NCI-H345 treated with DMSO at 0.1 percent for 48 hours (cell line): ENCODE measurements around the gene CASZ1.

Experiments used
- DNase-seq: peaks from one replicate; lab custom pipeline; 2025; ENCODE audit not compliant: unreplicated experiment; lab: John Stamatoyannopoulos, UW

Gene CASZ1

DNA sequence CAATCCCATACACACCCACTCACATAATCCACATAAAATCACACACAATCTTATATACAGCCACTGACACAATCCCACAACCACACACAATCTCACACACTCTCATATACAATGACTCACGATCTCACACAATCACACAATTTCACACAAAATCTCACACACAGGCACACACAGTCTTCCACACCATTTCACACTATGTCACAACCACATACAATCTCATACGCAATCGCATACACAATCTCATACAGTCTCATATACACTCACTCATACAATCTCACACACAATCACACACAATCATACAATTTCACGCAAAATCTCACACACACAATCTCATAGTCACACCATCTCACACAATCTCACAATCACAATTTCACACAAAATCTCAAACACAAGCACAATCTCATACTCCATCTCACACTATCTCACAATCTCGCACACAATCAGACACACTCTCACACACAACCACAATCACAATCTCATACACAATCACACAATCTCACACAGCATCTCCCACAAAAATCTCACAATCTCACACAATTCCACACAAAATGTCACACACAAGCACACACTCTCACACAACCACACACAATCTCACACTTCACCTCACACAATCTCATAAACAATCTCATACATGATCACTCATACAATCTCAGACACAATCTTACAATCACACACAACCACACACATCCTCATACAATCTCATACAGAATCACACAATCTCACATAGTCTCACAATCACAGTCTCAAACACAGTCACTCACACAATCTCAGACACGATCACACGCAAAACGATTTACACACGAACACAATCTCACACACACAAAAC, 18.5 kb downstream of the CASZ1 start:
- DNase-seq: no peak

DNA sequence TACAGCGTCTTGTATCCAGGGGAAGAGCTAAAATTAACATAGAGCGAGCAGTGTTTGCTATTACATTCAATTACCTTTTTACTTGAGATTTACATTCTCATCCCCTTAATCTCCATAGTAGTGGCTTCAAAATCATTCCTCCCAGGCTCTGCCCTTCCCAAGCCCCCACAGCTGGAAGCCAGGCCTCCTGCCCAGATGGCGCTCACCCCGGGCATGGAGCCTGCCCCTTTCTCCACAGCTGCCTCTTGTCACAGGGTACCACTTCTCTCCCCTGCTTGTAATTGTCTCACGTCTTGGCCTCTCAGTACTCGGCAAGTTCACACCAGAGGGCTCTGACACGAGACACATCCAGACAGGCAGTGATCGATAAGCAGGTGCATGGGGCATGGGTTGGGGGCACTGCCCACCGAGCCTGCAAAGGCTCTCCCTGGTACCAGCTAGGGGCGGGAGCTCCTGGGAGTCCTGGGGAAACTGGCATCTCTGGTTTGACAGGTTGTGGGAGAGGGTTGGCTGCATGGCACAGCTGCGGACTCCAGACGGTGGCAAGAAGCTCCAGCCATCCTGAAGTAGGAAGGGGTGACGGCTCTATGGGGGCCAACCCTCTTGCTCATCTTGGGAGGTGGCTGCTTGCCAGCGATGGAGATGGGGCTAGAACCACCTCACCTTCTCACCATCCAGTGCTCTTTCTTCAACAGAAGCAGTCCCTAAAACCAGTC, 20.1 kb downstream of the CASZ1 start:
- DNase-seq: no peak

DNA sequence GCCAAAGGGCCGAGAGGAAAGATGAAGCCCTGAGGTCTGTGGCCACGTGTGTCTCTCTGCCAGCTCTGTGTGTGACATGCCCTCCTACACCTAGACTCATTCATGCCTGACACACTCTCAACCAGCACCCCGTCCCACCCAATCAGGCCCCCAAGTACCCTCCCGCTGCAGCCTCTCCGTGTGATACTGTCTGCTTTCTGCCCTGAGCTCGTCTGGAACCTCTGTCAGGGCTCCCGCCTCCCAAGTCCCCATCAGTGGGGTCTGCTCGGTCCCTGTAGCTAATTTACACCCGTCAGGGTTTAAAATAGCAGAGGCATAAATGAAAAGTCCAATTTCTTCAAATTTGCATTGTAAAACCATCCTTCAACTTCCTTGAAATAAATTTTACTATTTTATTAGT, 20.7 kb downstream of the CASZ1 start:
- DNase-seq: no peak

DNA sequence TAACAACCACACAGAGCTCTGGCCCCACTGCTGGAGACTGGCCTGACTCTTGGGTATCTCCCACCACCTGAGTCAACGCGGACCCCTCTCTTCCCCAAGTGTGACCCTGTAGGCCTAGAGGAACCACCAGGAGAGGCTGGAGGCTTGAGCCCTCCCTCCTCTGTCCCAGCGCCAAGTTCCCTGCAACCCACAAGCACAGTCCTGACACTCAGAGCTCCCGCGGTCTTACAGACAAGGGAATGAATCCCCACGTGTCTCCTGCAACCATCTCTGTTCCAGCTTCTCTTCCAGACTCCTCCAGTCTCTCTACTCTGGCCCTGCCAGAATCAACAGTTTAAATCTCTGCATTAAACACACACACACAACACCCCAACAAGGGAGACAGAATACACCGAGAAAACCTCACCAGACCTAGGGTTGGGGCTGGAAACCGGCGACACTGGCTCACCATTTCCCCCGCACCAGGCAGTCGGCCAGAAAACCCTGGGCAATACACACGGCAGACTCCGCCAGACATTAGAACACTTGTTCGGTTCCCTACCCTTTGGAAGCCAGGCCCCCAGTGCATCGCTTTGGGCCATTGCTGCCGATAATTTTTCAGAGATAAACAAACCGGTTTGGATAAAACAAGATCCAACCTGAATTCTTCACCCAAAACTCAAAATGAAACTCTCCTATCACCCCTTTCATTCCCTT, 21.7 kb downstream of the CASZ1 start:
- DNase-seq: no peak

DNA sequence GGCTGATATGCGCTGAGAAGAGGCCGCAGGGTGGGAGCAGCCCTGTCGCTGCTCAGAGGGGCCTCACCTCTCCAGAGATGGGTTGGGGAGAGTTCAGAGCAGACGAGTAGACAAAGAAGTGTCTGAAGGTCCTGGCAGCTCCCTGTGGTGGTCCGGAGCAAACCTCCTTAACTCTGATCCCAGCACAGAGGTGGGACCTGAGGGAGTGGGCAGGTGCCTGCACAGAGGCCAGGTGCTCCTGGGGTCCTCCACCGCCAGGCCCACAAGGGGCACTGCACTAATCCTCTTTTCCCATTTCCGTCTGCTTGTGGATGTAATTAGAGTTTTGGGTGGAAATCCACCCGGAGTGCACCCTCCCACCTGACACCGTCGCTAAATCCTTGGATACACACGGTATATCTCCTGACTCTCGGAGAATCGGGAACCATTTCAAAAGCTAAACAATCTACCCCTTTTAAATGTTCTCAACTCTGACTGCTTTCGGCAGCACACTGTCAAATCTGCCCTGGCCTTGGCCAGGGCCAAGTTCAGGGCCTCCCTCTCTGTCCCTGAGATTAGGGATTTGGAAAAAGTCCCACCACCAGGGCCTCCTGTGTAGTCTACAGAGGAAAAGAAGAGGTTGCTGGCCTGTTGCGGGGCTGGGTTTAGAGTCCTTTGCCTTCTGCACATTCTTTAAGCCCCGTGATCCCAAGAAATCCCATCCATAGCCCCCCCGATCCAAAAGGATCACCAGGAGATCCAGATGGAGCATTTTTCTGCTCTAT, 22.4 kb downstream of the CASZ1 start:
- no peak for DNase-seq

DNA sequence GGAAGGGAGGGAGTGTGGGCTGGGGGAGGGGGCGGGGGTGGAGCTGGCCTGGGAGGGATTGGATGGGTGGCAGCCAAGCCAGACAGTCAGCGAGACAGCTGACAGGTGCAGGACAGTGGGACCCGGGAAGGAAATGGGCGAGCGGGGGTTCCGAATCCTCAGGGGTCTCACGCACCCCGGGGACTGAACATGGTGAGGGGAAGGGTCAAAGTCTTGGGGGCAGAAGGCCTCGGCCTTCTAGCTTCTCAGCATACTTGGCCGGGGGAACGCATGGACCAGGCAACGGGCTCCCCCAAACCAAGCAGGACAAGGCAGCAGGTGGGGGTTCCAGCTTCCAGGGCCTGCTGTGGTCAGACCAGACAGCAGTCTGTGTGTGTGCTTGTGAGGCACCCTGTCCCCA, 23.1 kb downstream of the CASZ1 start:
- no peak for DNase-seq

DNA sequence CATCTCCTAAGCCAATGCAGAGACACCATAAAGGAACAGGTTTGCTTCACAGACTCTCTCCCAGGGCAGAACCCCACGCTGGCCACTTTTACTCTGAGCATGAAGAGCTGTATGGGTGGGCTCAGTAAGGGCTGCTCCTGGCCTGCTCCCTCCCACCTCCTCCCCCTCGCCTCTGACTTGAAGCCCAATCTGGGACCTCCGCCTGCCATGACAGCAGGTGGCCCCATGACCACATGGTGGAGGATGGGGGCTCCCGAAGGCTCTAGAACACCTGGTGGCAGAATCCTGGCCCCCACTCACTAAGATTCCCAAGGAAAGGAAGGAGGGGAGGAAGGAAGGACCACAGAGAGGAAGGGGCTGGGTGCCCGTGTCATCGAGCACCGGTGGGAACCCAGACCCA, 23.7 kb downstream of the CASZ1 start:
- no peak for DNase-seq

DNA sequence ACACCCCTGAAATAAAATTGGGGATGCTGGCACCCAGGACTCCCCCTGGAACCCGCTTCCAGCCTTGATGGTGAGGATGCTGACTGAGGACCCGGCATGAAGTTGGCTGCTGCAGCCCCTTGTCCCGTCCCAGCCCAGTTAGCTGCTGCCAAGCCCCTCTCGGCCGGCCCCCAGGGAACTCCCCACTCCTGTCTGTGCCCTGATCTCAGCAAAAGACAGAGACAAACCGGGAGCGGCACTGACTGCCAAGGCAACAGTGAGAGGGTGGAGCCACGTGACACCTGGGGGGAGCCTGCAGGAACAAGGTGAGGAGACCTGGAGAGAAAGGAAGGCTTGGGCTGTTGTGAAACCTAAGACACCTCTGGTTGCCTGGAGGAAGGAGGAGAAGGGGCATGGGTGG, 24.7 kb downstream of the CASZ1 start:
- DNase-seq: no peak

DNA sequence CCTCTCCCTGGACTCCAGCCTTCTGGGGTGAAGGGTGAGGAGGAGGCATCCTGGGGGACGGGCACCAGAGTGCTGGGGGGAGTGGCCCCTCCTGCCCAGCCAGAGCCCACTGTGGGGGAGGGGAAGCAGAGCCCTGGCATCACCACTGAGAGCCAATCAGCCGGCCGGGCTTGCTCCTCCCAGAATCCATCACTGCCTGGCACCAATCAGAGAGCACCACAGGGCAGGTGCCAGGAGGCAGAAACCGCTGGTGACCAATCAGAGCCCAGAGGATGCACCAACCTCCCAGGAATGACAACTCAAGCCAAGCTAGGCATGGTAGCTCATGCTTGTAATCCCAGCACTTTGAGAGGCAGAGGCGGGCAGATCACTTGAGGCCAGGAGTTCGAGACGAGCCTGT, 27.9 kb downstream of the CASZ1 start:
- DNase-seq: no peak

DNA sequence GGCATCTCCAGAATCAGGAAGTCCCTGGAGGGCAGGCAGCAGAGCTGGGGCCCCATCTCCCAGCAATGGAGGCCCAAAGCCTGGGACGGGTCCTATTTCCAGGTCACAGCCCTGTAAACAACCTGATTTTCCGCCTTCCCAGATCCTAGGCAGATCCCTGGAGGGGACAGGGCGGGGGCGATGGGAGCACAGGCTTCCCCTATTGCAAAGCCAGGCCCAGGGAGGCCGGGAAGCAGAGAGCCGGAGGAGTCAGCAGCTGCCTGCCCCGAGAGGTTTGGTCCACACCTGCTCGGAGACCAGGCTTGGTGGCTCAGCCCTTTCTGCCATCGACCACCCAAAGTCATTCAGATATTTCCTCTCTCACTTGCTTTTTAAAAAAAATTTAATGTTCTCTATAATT, 29.2 kb downstream of the CASZ1 start:
- no peak for DNase-seq

DNA sequence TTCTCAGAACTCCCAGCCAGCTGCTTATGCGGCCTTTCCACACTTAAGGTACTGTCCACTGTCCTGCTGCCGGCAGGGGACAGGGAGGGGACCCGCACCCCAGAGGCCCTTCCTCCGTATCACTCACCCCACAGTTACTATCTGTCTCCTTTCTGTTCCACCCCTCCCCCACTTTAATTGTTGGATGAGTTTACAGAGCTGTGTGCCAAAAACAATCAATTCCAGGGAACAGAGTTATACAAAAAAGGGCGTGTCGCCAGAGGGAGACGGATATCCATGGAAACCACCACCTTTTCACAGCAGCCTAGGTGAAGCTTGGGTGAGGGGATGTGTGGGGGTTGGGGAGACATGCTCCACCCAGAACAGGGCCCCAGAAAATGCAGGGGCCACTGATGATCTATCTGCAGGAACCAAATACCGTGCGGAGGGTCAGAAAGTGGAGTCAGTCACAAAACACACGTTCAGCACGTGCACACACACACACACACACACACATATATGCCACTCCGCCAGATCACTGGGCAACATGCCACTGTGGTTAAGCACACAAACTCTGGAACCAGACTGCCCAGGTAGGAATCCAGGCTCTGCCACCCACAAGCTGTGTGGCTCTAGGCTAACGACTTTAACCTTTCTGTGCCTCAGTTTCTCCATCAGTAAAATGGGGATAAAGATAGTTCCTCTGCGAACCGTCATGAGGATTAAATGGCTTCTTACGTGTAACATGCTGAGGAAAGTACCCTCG, 30.5 kb downstream of the CASZ1 start:
- DNase-seq: no peak

DNA sequence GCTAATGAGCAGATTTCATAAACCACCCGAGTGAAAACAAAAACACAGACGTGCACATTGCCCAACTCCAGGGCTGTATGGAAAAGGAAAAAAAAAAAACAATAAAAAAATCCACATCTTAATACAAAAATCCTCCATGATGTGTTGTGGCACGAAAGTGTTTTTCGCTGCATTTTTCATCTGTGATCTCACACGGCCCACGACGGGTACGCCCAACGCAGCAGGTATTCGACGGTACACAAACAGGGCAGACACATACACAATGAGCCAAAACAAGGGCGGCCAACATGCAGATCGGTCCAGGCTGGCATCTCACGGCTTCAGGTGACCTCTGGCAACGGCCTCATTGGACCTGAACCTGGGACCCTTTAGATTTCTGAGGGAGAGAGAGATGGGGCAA, 31.1 kb downstream of the CASZ1 start:
- DNase-seq: no peak

DNA sequence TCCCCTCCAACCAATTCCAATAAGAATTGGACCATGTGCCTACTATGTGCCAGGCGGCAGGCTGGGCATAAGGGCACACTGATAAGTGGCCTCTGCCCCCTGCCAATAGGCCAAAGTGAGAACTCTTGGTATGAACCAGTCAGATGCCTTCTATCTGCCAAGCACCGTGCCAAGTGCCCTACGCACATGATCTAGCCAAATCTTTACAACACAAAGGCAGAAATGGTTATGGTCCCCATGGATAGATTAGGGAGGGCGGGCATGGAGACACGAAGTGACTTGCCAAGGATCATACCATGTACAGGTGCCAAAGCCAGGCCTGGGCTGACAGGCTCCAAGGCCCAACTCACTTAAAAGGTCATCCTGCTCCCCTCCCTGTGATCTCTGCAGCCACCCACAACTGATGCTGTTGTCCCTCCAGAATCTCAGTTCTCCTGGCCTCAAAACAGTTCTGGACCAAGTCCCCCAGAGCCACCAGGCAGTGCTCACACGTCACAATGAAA, 32.1 kb downstream of the CASZ1 start:
- no peak for DNase-seq

DNA sequence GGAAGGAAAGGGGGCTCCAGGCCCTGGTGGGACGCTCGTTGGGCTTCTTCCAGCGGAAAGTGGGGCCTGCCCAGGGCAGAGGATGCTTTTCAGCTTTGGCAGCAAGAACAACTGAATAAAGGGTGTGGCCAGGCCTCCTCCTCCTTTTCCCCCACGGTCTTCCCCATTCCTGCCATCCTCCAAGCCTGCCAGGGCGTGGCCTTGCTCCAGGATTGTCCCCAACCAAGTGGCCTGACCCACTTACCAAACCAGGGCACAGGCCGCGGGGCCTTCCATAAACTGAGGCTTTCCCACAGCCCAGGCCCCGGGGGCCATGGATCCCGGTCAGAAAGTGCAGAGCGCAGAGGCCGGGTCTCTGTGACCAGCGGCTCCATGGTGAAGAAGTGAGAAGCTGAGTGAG, 33.6 kb downstream of the CASZ1 start:
- DNase-seq: no peak

DNA sequence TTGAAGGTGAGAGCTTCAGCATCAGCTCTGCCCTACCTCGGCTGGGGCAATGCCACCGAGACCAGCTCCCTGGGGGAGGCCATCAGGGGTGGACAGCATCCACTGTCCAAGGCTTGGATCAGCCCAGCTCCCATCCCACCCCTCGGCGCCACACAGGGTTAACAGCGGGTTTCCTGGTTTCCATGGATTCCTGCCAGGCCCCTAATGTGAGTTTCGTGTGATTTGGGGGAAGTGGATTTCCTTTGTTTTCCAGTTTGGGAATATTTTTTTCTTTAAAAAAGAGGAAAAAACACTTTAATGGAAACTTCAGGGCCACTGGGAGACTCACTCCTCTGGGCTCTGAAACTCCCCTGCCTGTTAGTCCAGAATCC, 34.3 kb downstream of the CASZ1 start:
- no peak for DNase-seq

DNA sequence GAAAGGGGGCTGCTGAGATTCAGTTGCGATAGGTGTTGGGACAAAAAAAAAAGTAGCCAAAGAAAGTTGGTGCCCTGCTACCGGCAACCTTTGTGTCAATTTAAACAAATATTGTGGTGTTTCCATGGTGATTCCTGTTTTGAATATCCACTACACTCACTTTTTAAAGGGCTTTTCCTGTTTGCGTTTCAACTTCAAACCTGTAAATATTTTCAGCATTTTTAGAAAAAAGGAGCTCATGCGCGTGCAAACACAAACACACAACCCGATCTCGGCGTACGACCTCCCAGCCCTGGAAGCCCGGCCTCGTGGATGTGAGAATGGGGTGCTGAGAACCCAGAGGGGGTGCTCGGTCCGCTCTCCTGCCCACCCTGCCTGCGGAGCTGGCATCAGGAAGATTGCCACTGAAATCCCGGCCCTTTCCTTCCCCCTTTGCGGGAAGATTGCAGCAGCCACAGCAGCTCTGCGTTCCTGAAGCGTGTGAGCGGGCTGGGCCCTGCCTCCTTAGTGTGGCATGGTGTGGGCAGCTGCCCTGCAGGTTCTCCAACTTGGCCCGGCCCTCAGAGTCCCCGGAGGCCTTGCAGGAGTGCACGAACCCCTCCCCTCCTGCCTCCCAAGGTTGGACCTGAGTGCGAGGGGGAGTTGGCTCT, 34.8 kb downstream of the CASZ1 start:
- DNase-seq: no peak

DNA sequence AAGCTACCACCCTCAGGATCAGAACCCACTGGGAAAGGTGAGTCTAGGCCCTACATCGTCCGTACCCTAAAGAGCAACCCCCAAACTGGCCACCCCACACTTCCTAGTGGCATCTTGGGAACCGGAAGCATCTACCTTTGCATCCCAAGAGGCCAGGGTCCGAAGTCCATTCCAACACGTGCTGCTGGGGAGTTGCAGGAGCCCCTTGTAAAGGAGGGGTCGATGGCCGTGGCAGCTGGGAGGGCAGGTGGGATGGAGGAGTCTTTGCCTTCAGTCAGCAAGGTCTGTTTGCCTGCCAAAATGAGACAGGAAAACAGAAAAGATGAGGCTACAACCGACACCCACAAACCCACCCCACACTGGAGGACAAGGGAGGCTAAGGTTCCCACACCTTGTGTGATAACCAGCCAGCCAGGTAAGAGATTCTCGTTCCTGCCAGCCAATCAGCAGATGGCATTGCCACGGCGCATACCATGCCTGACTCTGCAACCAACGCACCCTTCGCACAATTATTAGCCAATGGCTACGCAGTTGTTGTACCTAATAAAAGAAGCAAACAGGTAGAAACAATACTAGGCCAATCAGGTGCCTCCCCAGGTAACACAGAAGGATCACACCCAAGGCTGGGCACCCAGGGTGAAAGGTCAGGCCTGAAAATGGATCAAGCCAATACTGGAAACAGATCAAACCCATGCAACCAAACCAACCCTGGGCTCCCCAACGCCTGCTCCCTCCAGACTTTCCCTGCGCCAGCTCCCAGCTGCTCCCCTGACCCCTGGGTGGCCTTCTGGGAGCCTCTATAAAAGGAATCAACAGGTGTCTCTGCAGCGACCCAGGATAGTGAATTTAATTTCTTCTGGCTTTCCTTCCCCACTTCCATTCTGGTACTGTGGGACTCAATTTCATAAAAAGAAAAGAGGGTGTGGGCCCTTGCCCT, 35.6 kb downstream of the CASZ1 start:
- DNase-seq: no peak

DNA sequence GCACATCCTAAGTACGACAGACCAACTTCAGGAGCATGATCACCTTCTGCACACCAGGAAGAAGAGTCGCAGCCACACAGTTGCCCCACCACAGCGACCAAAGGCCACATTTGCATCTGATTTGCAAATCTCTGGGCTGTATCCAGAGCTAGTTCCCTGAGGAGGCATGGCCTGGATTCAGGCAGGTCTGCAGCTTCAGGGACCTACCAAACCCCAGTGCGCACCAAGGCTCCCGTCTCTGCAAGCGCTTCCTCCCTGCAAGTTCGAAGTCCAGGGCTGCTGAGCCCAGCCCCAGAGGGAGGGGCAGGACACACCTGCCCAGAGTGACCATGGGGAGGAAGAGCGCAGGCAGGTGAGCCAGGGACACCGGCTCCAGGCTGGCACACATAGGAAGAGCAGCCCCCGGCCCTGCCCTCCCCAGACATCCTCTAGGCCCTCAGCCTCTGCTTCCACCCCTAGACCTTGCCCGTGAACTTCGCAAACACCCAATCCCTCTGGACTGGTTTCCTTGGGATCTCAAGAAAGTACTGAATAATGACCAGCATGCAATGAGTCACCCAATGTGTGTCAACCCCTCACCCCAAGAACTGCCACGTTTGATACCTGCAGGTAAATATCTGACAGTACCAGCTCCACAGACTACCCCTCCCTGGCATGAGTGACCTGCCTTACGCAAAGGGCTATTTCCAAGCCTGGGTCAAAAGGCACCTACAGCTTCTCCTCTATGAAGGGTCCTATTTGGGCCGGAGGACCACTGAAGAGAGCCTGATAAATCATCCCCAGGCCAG, 36.8 kb downstream of the CASZ1 start:
- no peak for DNase-seq
